ENCODE measurements around the gene SEC23A.
"Not testable (repeated sequence)": the region's sequence is repeated elsewhere in the genome, so short reads cannot be mapped to it uniquely, and the experiment has no call there.

Gene SEC23A

DNA sequence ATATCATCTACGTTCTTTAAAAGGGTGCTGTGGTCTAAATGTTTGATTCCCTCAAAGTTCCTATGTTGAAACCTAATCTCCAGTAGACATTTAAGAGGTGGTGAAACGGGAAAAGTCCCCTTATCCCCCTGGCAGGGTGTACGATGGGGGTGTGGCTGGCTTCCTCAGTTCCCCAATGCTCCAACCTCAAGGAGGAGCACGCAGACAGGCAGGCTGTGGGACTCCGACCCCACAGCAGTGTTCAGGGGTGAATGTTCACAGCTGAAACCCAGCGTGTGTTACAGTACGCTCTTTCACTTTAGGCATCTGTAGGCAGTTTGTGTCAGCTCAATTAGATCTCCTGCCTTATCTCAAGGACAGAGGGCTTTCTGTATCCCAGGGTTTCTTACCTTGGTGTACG lies 73.2 kb downstream of the SEC23A start:
- no peak for DNase-seq (ENCODE audit: low read depth)

GRCh38 chr14:39028620-39029019 lies 74.4 kb downstream of the SEC23A start:
- DNase-seq (ENCODE audit: low read depth), result no peak

DNA sequence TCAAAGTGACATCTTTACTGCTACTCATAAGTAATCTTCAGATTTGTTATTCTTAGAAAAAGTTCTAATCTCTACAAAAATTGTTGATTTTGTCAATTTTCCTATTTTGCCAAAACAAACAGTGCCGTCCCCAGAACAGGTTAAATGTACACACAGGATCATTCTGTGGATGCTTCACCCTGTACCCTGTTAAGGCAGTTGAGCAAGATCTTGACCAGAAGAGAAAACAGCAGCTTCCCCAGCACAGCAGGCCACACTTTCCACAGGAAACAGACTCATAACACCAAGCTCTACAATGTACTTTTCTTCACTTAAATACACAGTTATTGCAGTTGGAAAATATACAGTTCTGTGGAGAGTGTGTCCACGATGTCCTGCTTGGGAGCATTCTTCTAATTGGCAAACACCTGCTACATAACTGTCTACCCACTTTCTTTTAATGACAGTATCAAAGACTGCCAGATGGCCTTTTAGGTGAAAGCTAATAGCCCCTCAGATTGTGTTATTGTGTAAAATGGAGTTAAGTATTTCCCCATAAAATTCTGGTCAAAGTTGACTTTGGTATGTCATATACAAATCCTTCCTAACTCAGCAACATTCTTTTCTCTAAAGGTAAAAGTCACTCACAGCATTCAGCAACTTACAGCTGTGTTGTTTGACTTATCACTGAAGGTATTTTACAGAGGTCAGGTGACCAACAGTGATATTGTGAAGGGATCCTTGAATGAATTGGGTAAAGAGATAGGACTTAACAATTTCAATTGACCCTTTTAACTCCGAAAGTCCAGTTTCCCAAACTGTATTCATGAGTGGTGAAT lies 77.0 kb downstream of the SEC23A start:
- DNase-seq (ENCODE audit: low read depth), result no peak

DNA sequence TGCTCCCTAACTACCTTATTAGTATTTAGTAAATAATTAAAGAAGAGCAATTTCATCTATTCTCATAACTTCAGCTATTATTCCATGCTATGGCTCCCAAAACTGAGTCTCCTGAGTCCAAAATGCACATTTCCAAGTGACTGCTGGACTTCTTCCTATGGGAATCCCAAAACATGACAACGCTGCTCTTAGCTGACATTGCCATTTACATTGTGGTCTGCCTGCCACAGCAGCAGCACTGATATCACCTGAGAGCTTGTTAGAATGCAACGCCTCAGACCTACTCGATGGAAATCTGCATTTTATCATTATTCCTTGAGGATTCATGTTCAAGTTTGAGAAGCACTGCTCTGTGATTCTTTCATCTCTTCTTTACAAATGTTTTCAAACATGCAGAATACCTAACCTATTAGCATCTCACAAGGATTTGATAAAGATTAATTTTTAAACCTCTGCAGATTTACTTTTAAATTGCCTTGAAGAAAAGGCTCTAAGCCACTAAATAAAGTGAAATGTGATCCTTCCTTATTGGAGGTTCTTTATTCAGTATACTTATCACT lies 77.7 kb downstream of the SEC23A start:
- no peak for DNase-seq (ENCODE audit: low read depth)

GRCh38 chr14:39023939-39024871 lies 78.8 kb downstream of the SEC23A start:
- DNase-seq (ENCODE audit: low read depth), result no peak

- DNase-seq (ENCODE audit: low read depth), result not testable (repeated sequence)
Observed at GRCh38 chr14:39017096-39018016, 85.7 kb downstream of the SEC23A start.

GRCh38 chr14:39016733-39017095 lies 86.3 kb downstream of the SEC23A start:
- no peak for DNase-seq (ENCODE audit: low read depth)

- no peak for DNase-seq (ENCODE audit: low read depth)
Observed at GRCh38 chr14:39015964-39016577, 87.0 kb downstream of the SEC23A start.

GRCh38 chr14:39015360-39015961 lies 87.6 kb downstream of the SEC23A start:
- no peak for DNase-seq (ENCODE audit: low read depth)

- DNase-seq (ENCODE audit: low read depth), result no peak
Observed at GRCh38 chr14:39014460-39014859, 88.6 kb downstream of the SEC23A start.

GRCh38 chr14:39008965-39009364 lies 94.1 kb downstream of the SEC23A start:
- DNase-seq (ENCODE audit: low read depth), result not testable (repeated sequence)

DNA sequence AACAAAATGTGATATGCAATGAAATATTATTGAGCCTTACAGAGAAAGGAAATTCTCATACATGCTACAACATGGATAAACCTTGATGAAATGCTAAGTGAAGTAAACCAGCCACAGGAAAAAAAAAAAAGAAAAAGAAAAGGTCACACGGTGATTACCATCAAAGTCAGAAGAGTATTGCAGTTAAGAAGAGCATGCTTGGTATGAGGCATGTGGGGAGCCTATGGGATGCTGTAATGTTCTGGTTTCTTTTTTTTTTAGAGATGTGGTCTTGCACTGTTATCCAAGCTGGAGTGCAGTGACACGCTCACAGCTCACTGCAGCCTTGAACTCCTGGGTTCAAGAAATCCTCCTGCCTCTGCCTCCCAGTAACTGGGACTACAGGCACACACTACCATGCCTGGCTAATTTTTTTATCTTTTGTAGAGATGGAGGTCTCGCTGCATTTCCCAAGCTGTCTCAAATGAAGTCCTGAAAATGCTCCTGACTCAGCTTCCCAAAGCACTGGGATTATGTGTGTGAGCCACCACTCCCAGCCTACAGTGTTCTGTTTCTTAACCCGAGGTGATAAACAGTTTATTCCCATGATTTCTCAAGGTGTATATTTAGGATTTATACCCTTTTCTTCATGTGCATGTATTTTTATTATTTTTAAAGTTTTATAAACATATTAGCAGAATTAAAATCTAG lies 96.2 kb downstream of the SEC23A start:
- no peak for DNase-seq (ENCODE audit: low read depth)

GRCh38 chr14:39005044-39005880 lies 97.8 kb downstream of the SEC23A start:
- DNase-seq (ENCODE audit: low read depth), result no peak

- no peak for DNase-seq (ENCODE audit: low read depth)
Observed at GRCh38 chr14:38999949-39000348, 103.1 kb downstream of the SEC23A start.

DNA sequence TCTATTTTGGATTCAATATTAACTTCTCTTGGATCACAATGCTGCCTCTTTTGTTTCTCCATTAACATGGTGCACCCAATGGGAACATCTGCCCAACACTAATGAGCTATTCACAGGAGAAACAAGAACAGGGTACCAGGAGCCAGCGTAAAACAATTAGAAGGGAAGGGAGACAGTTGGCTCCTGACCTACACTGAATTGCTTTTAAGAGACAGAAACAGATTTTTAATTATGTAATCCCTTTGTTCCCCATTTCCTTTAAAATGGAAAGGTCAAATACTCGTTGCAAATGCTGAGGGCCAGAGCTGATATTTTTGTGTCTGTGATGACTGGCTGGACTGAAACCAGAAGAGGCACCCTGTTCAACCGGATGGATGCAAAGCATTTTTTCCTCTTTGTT lies 108.3 kb downstream of the SEC23A start:
- no peak for DNase-seq (ENCODE audit: low read depth)

DNA sequence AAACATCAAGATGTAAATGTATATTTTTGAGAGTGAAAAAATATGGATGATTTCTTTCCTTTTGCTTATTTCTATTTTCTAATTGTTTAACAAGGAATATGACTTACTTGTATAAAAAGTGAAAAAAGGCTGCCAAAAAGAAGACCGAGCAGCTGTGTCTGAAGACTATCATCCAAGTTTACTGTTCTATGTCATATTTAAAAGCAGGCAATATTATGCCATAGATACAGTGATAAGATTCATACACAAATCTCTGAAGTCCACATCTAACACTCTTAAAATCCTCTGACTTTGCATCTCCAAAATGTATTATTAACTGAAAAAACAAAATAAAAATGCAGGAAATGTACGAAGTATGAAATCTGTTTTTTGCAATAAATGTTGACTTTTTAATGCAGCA lies 109.1 kb downstream of the SEC23A start:
- no peak for DNase-seq (ENCODE audit: low read depth)

DNA sequence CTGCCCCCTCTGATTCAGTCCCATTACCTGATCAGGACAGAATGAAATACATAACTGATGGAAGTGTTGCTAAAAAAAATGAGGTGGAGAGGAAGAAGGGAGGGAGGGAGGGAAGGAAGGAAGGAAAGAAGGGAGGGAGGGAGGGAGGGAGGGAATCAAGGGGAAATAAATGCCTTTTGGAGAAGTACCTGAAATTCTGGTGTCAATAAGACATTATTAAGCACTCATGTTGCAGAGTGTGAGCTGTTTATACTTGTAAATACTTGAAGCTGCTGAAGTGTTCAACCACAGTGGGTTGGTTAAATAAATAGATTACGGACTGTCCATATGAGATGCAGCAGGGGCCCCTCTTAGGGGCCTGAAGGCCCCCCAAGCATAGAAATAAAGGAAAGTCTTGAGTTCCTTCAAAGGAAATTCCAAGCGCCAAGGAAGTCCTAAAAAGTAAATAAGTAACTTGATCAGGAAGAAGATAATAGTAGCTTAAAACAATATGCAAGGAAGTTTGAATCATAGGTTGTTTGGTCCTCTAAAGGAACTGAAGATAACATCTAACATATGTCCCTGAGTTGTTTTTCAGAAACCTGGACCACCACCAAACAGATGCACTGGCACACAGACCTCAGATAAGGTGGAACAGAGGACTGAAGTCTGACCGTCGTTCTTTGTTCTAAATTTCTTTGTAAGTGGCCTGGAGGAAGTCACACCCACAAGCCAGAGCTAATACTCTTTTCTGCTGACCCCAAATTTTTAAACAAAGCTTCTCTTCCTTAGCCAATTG lies 110.8 kb downstream of the SEC23A start:
- DNase-seq (ENCODE audit: low read depth), result no peak

DNA sequence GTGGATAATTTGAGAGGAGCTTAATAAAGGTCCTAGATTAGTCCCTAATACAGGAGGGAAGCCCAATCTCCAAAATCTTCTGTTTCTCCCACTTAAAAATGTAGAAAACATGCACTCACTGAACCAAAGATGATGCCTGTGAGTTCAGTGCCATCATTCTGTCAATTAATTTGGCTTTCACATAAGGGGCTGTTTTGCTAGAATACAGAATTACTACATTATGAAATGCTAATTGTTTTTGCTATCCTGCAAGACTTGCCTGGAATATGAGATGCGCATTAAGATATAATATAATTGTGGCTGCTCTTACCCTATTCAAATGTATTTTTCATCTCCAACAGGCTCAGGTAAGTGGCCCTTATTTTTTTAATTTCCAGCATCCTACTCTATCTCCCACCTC lies 111.7 kb downstream of the SEC23A start:
- DNase-seq (ENCODE audit: low read depth), result no peak
